GM23338 (cell line): ENCODE results near the gene SMOC2. TPM values are rescaled to one million over a fixed set of nuclear protein-coding genes. Genes with fewer than 3 reads are reported as not detected.

Source experiments
- ATAC-seq: fragments of 200-7000 bp; cut with Tn5 transposase; 3 replicates; pipeline ENCODE4 v1.9.1; 2020
- DNase-seq: peaks from one replicate; pipeline ENCODE4 v3.0.0-alpha.2; 2015; ENCODE audit warnings: low spot score
- H2AFZ ChIP-seq: fragments of 200-600 bp; sonication (generic); 2 replicates; pipeline ENCODE4 v1.8.0; 2016; ENCODE audit warnings: antibody characterized with exemption, mild to moderate bottlenecking, moderate library complexity
- H3F3A ChIP-seq: fragments of 200-600 bp; sonication (generic); replicated peaks from 2 replicates; pipeline ENCODE4 v1.8.0; 2017; ENCODE audit warnings: antibody characterized with exemption, mixed run types, low read depth
- H3K27ac ChIP-seq: fragments of 200-600 bp; sonication (generic); 2 replicates; pipeline ENCODE4 v1.6.1; 2016; ENCODE audit warnings: low read depth
- H3K27me3 ChIP-seq: fragments of 200-600 bp; sonication (generic); 2 replicates; pipeline ENCODE4 v1.8.0; 2016; ENCODE audit warnings: mild to moderate bottlenecking, mixed run types, moderate library complexity; ENCODE audit not compliant: insufficient read depth
- H3K36me3 ChIP-seq: fragments of 200-600 bp; sonication (generic); 2 replicates; pipeline ENCODE4 v1.8.0; 2016; ENCODE audit warnings: mild to moderate bottlenecking; ENCODE audit not compliant: insufficient read depth
- H3K4me1 ChIP-seq: fragments of 200-600 bp; sonication (generic); 2 replicates; pipeline ENCODE4 v1.8.0; 2016; ENCODE audit warnings: mild to moderate bottlenecking, moderate library complexity; ENCODE audit not compliant: insufficient read depth
- H3K4me2 ChIP-seq: fragments of 200-600 bp; sonication (generic); 2 replicates; pipeline ENCODE4 v1.7.1; 2017; ENCODE audit warnings: mixed run types
- H3K4me3 ChIP-seq: fragments of 200-600 bp; sonication (generic); 2 replicates; pipeline ENCODE4 v1.6.1; 2016; ENCODE audit warnings: mixed run types
- H3K79me2 ChIP-seq: fragments of 200-600 bp; sonication (generic); replicated peaks from 2 replicates; pipeline ENCODE4 v1.8.0; 2017; ENCODE audit warnings: mild to moderate bottlenecking; ENCODE audit not compliant: insufficient read depth
- H3K9me2 ChIP-seq: fragments of 200-600 bp; sonication (generic); 2 replicates; pipeline ENCODE4 v1.8.0; 2017; ENCODE audit not compliant: insufficient read depth
- H4K20me1 ChIP-seq: fragments of 200-600 bp; sonication (generic); replicated peaks from 2 replicates; pipeline ENCODE4 v1.8.0; 2017; ENCODE audit warnings: mild to moderate bottlenecking; ENCODE audit not compliant: insufficient read depth
- H3K27ac Mint-ChIP-seq: 2 replicates; pipeline ENCODE4 v1.8.0; 2020; ENCODE audit warnings: inconsistent platforms, mild to moderate bottlenecking, moderate library complexity, mixed read lengths
- H3K27me3 Mint-ChIP-seq: 3 replicates; pipeline ENCODE4 v1.8.0; 2022; ENCODE audit warnings: low read depth, mild to moderate bottlenecking, moderate library complexity, mixed read lengths, inconsistent platforms; ENCODE audit not compliant: insufficient read depth, poor library complexity
- H3K36me3 Mint-ChIP-seq: 3 replicates; pipeline ENCODE4 v1.8.0; 2021; ENCODE audit warnings: low read depth, mild to moderate bottlenecking, inconsistent platforms, moderate library complexity, mixed read lengths
- H3K4me1 Mint-ChIP-seq: 3 replicates; pipeline ENCODE4 v1.8.0; 2020; ENCODE audit warnings: mild to moderate bottlenecking, inconsistent platforms, mixed read lengths
- H3K4me3 Mint-ChIP-seq: 3 replicates; pipeline ENCODE4 v1.8.0; 2021; ENCODE audit warnings: moderate library complexity, mild to moderate bottlenecking, inconsistent platforms, mixed read lengths
- H3K9me3 Mint-ChIP-seq: 3 replicates; pipeline ENCODE4 v1.8.0; 2020; ENCODE audit warnings: moderate library complexity, mild to moderate bottlenecking, inconsistent platforms, mixed read lengths
- CREB1 ChIP-seq: fragments of 250-450 bp; sonication (Bioruptor Pico); IDR thresholded peaks from 2 replicates; pipeline ENCODE4 v1.5.0; 2020; ENCODE audit warnings: low read depth, mild to moderate bottlenecking, moderate library complexity
- EZH2 ChIP-seq: fragments of 200-600 bp; sonication (generic); IDR thresholded peaks from one replicate; pipeline ENCODE4 v1.8.0; 2017; ENCODE audit warnings: antibody characterized with exemption, mild to moderate bottlenecking, low read depth; ENCODE audit not compliant: unreplicated experiment
- EZH2phosphoT487 ChIP-seq: fragments of 200-600 bp; sonication (generic); IDR thresholded peaks from one replicate; pipeline ENCODE4 v1.8.1; 2018; ENCODE audit warnings: antibody characterized with exemption; ENCODE audit not compliant: unreplicated experiment
- JUNB ChIP-seq: IDR thresholded peaks from one replicate; pipeline ENCODE4 v1.6.1; 2016; ENCODE audit warnings: antibody characterized with exemption; ENCODE audit not compliant: unreplicated experiment
- POLR2AphosphoS5 ChIP-seq: IDR thresholded peaks from 2 replicates; pipeline ENCODE4 v1.6.1; 2016; ENCODE audit warnings: antibody characterized with exemption, low read depth
- REST ChIP-seq: IDR thresholded peaks from one replicate; pipeline ENCODE4 v1.6.1; 2018; ENCODE audit warnings: antibody characterized with exemption; ENCODE audit not compliant: unreplicated experiment
- STAT1 ChIP-seq: IDR thresholded peaks from one replicate; pipeline ENCODE4 v1.6.1; 2016; ENCODE audit warnings: antibody characterized with exemption; ENCODE audit not compliant: unreplicated experiment
- ZNF114 ChIP-seq: fragments of 250-450 bp; sonication (Bioruptor Pico); IDR thresholded peaks from 2 replicates; pipeline ENCODE4 v1.5.0; 2020; ENCODE audit warnings: mild to moderate bottlenecking, moderate library complexity
- ZNF331 ChIP-seq: fragments of 250-450 bp; sonication (Bioruptor Pico); IDR thresholded peaks from 2 replicates; pipeline ENCODE4 v1.5.0; 2020; ENCODE audit warnings: low read depth, mild to moderate bottlenecking, moderate library complexity
- polyA plus RNA-seq: library from polyadenylated mRNA; unstranded; fragments of >200 nt; fragmentation: Nextera tagmentation; extraction: Ambion mirVana; gene quantifications from 2 replicates; pipeline ENCODE4 v1.2.1, GENCODE V29; 2016
- total RNA-seq: library from RNA; depleted of rRNA; stranded (reverse); fragments of >200 nt; shearing (Covaris generic); gene quantifications from 2 replicates; pipeline ENCODE4 v1.2.3, GENCODE V29; 2014
- TF ChIP-seq, protein P1 (sequence below): IDR thresholded peaks from 2 replicates; pipeline ENCODE4 v1.6.1; 2016; ENCODE audit warnings: antibody characterized with exemption
- TF ChIP-seq, protein P2 (sequence below): fragments of 250-450 bp; sonication (Bioruptor Pico); IDR thresholded peaks from 2 replicates; pipeline ENCODE4 v1.5.0; 2020; ENCODE audit warnings: mild to moderate bottlenecking, moderate library complexity
- TF ChIP-seq, protein P3 (sequence below), 2 experiments: fragments of 200-600 bp in 1 of 2; sonication (generic) in 1 of 2; conservative IDR thresholded peaks; 2 replicates each; pipeline versions ENCODE4 v1.5.1 to v1.6.1; 2016 to 2017; ENCODE audit warnings: antibody characterized with exemption in 2 of 2, low read depth in 2 of 2, mild to moderate bottlenecking in 2 of 2, moderate library complexity in 1 of 2

The SMOC2 gene
- total and polyA plus RNA-seq, 2 experiments from 2014 or later = 4.3 to 6.5 TPM

- ATAC-seq (no peak; the same call in 2 of the 3 replicates), DNase-seq (no peak)
- H3F3A ChIP-seq = no peaks in the 10 kb centered on the region
- no peak overlapping the region for H2AFZ ChIP-seq
- H3K36me3 ChIP-seq = no peaks in the 10 kb centered on the region
- H3K4me1 ChIP-seq = no peaks in the 10 kb centered on the region
- H3K27me3 ChIP-seq = no peaks in the 10 kb centered on the region
- H3K27me3 Mint-ChIP-seq = peaks cover 4% of the 10 kb centered on the region
- TF ChIP-seq, protein P1, sequence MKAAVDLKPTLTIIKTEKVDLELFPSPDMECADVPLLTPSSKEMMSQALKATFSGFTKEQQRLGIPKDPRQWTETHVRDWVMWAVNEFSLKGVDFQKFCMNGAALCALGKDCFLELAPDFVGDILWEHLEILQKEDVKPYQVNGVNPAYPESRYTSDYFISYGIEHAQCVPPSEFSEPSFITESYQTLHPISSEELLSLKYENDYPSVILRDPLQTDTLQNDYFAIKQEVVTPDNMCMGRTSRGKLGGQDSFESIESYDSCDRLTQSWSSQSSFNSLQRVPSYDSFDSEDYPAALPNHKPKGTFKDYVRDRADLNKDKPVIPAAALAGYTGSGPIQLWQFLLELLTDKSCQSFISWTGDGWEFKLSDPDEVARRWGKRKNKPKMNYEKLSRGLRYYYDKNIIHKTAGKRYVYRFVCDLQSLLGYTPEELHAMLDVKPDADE = no peak
- TF ChIP-seq STAT1 (no peak), JUNB (no peak), REST (no peak), EZH2phosphoT487 (no peak), ZNF331 (CRISPR knock-in tag) (no peak), POLR2AphosphoS5 (no peak), CREB1 (CRISPR knock-in tag) (no peak), EZH2 (no peak), ZNF114 (CRISPR knock-in tag) (no peak)
- TF ChIP-seq, protein P2, sequence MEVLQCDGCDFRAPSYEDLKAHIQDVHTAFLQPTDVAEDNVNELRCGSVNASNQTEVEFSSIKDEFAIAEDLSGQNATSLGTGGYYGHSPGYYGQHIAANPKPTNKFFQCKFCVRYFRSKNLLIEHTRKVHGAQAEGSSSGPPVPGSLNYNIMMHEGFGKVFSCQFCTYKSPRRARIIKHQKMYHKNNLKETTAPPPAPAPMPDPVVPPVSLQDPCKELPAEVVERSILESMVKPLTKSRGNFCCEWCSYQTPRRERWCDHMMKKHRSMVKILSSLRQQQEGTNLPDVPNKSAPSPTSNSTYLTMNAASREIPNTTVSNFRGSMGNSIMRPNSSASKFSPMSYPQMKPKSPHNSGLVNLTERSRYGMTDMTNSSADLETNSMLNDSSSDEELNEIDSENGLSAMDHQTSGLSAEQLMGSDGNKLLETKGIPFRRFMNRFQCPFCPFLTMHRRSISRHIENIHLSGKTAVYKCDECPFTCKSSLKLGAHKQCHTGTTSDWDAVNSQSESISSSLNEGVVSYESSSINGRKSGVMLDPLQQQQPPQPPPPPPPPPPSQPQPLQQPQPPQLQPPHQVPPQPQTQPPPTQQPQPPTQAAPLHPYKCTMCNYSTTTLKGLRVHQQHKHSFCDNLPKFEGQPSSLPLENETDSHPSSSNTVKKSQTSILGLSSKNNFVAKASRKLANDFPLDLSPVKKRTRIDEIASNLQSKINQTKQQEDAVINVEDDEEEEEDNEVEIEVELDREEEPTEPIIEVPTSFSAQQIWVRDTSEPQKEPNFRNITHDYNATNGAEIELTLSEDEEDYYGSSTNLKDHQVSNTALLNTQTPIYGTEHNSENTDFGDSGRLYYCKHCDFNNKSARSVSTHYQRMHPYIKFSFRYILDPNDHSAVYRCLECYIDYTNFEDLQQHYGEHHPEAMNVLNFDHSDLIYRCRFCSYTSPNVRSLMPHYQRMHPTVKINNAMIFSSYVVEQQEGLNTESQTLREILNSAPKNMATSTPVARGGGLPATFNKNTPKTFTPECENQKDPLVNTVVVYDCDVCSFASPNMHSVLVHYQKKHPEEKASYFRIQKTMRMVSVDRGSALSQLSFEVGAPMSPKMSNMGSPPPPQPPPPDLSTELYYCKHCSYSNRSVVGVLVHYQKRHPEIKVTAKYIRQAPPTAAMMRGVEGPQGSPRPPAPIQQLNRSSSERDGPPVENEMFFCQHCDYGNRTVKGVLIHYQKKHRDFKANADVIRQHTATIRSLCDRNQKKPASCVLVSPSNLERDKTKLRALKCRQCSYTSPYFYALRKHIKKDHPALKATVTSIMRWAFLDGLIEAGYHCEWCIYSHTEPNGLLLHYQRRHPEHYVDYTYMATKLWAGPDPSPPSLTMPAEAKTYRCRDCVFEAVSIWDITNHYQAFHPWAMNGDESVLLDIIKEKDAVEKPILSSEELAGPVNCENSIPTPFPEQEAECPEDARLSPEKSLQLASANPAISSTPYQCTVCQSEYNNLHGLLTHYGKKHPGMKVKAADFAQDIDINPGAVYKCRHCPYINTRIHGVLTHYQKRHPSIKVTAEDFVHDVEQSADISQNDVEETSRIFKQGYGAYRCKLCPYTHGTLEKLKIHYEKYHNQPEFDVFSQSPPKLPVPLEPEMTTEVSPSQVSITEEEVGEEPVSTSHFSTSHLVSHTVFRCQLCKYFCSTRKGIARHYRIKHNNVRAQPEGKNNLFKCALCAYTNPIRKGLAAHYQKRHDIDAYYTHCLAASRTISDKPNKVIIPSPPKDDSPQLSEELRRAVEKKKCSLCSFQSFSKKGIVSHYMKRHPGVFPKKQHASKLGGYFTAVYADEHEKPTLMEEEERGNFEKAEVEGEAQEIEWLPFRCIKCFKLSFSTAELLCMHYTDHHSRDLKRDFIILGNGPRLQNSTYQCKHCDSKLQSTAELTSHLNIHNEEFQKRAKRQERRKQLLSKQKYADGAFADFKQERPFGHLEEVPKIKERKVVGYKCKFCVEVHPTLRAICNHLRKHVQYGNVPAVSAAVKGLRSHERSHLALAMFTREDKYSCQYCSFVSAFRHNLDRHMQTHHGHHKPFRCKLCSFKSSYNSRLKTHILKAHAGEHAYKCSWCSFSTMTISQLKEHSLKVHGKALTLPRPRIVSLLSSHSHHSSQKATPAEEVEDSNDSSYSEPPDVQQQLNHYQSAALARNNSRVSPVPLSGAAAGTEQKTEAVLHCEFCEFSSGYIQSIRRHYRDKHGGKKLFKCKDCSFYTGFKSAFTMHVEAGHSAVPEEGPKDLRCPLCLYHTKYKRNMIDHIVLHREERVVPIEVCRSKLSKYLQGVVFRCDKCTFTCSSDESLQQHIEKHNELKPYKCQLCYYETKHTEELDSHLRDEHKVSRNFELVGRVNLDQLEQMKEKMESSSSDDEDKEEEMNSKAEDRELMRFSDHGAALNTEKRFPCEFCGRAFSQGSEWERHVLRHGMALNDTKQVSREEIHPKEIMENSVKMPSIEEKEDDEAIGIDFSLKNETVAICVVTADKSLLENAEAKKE = no peak
- TF ChIP-seq, protein P3, sequence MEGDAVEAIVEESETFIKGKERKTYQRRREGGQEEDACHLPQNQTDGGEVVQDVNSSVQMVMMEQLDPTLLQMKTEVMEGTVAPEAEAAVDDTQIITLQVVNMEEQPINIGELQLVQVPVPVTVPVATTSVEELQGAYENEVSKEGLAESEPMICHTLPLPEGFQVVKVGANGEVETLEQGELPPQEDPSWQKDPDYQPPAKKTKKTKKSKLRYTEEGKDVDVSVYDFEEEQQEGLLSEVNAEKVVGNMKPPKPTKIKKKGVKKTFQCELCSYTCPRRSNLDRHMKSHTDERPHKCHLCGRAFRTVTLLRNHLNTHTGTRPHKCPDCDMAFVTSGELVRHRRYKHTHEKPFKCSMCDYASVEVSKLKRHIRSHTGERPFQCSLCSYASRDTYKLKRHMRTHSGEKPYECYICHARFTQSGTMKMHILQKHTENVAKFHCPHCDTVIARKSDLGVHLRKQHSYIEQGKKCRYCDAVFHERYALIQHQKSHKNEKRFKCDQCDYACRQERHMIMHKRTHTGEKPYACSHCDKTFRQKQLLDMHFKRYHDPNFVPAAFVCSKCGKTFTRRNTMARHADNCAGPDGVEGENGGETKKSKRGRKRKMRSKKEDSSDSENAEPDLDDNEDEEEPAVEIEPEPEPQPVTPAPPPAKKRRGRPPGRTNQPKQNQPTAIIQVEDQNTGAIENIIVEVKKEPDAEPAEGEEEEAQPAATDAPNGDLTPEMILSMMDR (conservative IDR thresholded peaks at IDR 0.05; ENCODE audit: low read depth in 2 of 2) = no peak
- H3K27ac ChIP-seq = no peak overlapping the region
- H3K4me3 Mint-ChIP-seq = no peak overlapping the region
- H3K4me1 Mint-ChIP-seq = peaks cover 19% of the 10 kb centered on the region; the same call in 2 of the 3 replicates
- H3K27ac Mint-ChIP-seq = no peak overlapping the region
- H3K36me3 Mint-ChIP-seq = no peaks in the 10 kb centered on the region; the same call in 1 of the 3 replicates
- H3K9me3 Mint-ChIP-seq = peaks cover 7% of the 10 kb centered on the region; the same call in 1 of the 3 replicates
- no peaks in the 10 kb centered on the region for H3K79me2 ChIP-seq
- H3K4me3 ChIP-seq = no peak overlapping the region
- H3K4me2 ChIP-seq = no peak overlapping the region
- H4K20me1 ChIP-seq = no peaks in the 10 kb centered on the region
- peaks cover 8% of the 10 kb centered on the region; the same call in 1 of the 2 replicates for H3K9me2 ChIP-seq
Observed at GRCh38 chr6:168676552-168677322, 235.8 kb downstream of the SMOC2 start.
